GM18505 (cell line): ENCODE data around the gene CAT.

ENCODE experiments used
- ATAC-seq: cut with Tn5 transposase; IDR thresholded peaks from one replicate; pipeline ENCODE4 v1.9.1; 2021; ENCODE audit not compliant: unreplicated experiment
- POLR2A ChIP-seq: IDR thresholded peaks from 4 replicates; pipeline ENCODE4 v1.6.1; 2011; ENCODE audit warnings: borderline replicate concordance; ENCODE audit not compliant: insufficient read depth, insufficient read length; ENCODE audit errors: extremely low read depth

CAT gene

DNA sequence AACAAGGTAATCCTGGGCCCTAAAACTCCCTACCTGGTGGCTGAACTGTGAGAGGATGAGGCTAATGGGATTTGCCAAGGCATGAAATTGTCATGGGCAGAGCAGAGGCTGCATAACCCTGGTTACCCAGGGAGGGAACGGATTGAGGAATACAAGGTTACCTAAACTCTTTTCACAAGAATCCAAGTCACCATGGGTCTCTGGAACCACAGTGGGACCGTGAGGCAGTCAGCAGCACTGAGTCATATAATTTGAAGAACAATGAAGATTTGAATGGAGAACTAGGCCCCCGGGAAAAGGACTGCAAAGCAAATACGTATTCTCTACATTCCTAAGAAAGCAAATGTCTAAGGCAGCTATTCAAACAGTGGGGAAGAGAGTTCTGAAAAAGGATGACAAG, 19.8 kb downstream of the CAT start:
- no peak for TF ChIP-seq POLR2A
- ATAC-seq: no peak

DNA sequence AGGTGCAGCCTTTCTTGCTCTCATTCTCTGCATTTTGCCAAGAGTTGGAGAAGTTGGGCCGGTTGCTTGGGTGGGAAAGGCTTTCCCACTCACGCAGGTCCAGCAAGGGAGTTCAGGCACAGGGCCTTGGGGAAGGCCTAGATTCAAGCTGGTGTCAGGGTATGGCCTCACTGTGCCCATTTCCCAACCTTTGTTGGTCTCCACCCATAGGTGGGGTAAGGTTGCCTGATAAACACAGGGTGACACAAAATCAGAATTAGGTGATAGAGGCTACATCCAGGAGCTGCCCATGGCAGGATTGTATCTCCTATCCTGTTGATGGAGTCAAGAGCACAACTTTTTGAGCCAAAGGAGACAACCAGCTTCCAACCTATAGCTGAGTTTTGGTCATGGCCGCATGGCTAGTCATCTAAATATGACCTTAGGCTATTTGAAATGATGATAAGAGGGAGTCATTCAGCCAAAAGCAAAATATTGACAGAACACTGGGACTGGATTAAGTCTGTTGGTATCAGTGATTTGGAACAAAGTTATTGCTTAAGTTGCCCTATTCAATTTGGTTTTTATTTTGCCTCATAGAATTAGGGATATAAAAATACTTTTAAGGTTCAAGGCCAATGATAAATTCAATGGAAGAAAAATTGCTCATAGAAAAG, 20.9 kb downstream of the CAT start:
- ATAC-seq: no peak
- no peak for TF ChIP-seq POLR2A

DNA sequence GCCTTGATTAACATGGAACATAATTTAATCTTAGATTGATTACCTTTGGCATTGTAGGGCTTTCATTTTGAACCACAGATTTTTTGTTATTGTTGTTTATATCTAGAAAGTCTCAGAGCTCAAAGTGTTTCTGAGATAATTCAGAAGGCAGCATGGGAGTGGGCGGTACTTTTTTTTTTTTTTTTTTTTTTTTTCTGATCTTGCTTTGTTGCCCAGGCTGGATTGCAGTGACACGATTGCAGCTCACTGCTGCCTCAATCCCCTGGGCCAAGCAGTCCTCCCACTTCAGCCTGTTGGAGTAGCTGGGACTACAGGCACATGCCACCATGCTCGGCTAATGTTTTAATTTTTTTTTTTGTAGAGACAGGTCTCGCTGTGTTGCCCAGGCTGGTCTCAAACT, 21.5 kb downstream of the CAT start:
- TF ChIP-seq POLR2A: no peak
- ATAC-seq: no peak

DNA sequence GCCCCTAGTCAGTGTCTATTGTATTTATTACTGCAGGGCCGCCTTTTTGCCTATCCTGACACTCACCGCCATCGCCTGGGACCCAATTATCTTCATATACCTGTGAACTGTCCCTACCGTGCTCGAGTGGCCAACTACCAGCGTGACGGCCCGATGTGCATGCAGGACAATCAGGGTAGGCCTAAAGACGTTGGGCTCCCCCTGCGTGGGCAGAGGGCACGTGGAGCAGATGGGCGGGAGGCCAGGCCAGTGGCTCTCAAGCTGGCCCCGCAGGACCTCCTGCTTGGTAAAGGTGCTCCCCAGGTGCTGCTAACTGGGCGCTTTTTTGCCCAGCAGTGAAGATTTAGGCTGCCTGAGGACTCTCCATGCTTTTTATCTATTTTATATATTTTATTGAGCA, 22.5 kb downstream of the CAT start:
- no peak for TF ChIP-seq POLR2A
- ATAC-seq: no peak

DNA sequence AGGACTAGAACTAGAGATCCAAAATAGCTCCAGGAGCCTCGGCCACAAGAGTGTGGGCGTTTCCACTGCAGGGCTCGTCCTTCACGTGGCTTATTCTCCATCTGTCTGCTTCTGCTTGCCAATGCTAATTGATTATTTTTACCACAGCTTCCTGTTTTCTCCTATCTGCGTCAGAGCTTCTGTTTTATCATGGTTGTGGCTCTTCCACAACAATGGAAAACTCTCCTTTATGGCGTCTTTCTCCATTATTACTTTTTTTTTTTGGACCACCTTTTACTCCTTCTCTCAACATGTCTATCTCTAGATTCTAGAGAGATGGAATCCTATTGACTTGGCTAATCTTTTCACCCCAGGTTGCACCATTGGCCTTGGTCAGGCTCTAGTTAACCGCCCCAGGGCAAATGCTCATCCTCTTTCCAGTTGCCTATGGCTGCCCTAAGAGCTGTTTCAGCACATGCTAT, 25.9 kb downstream of the CAT start:
- ATAC-seq: no peak

DNA sequence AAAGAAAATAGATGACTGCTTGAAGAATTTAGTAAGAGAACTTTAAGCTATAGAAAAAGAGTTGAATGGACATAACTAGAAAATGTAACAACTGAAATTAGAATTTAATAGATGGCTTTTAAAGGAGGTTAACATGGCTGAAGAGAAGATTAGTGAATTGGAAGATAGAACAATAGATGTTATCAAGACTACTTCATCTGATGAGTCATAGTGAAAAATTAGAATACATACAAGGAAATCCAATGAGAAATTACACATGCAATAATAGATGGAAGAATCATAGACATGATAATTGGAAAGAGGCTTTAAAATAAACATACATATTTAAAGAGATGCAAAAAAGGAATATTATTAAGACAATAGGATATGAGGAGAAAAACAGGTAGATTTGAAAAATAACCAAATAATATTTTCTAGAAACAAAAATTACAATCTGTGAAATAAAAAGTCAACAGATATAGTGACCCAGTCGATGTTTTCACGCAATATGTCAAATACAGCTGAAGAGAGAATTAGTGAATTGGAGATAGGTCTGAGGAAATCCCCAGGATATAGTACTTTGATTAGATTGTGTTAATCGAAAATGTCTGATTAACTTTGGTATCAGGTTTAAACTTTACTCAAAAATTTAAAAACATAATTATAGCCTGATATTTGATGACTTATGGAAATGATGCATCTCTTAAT, 28.2 kb downstream of the CAT start:
- no peak for ATAC-seq
- no peak for TF ChIP-seq POLR2A

More for the DNA sequence above, 25.9 kb downstream of the CAT start:
- TF ChIP-seq POLR2A: no peak

DNA sequence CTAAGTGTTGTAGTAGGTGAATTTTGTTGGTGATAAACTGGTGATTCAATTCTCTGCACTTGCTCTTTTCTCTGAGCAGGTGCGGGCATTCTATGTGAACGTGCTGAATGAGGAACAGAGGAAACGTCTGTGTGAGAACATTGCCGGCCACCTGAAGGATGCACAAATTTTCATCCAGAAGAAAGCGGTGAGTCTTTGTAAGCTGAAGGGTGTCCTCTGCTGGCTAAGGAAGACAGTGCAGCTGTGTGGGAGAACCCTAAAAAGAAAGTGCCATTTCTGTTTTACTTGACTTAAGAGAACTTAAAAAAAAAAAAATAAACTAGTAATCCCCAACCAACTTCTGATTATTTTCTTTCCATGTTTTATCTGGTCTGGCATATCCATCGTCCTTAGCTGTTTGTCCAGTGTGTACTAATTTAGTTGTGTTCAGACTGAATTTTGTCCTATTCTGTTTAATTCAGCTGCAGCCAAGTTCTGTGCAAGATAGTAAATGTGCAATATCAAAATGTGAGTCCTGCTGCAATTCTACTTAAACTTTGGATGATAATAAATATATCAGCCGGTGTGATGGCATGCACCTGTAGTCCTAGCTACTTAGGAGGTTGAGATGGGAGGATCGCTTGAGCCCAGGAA, 29.6 kb downstream of the CAT start:
- ATAC-seq: no peak

DNA sequence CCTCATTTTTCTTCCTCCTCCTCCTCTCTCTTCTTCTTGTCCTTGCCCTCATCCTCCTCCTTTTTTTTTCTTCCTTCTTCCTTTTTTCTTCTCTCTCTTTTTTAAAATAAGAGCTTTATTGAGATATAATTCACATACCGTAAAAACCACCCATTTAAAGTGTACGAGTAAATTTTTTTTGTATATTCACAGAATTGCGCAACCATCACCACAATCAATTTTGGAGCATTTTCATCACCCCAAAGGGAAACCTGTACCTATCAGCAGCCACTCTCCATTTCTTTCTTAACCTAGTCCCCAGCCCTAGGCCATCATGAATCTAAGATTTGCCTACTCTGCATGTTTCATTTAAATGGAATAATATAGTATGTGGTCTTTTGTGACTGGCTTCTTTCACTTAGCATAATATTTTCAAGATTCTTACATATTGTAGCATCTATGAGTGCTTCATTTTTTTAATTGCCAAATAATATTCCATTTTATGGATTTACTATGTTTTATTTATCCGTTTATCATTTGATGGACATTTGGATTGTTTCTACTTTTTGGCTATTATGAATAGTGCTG, 35.0 kb downstream of the CAT start:
- no peak for TF ChIP-seq POLR2A
- no peak for ATAC-seq

More for the DNA sequence above, 29.6 kb downstream of the CAT start:
- no peak for TF ChIP-seq POLR2A

DNA sequence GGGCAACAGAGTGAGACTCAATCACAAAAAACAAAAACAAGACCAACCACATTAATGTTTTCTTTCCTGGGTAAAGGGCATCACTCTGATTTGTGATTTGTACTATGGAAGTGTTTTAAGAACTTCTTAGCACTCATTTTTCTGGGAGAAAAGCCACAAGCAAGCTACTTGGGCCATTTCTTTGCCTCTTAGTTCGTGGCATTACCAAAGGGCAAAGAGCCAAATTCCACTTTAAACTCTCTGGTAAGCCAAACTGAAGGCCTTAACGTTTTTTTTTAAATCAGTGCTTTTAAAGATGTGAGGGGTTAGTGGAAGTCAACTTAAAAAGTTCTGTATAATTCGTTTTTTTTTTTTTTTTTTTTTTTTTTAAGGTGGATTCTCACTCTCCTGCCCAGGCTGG, 36.9 kb downstream of the CAT start:
- no peak for ATAC-seq
- no peak for TF ChIP-seq POLR2A

DNA sequence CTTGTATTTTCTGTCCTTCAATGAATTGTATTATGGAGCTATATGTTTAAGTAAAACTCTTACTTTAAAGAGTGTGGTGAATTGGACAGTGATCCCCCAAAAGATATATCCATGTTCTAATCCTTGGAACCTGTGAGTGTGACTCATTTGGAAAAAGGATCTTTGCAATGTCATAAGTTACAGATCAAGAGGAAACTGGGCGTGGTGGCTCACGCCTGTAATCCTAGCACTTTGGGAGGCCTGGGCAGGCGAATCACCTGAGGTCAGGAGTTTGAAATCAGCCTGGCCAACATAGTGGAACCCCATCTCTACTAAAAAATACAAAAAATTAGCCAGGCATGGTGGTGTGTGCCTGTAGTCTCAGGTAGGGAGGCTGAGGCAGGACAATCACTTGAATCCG, 38.1 kb downstream of the CAT start:
- no peak for TF ChIP-seq POLR2A
- no peak for ATAC-seq

DNA sequence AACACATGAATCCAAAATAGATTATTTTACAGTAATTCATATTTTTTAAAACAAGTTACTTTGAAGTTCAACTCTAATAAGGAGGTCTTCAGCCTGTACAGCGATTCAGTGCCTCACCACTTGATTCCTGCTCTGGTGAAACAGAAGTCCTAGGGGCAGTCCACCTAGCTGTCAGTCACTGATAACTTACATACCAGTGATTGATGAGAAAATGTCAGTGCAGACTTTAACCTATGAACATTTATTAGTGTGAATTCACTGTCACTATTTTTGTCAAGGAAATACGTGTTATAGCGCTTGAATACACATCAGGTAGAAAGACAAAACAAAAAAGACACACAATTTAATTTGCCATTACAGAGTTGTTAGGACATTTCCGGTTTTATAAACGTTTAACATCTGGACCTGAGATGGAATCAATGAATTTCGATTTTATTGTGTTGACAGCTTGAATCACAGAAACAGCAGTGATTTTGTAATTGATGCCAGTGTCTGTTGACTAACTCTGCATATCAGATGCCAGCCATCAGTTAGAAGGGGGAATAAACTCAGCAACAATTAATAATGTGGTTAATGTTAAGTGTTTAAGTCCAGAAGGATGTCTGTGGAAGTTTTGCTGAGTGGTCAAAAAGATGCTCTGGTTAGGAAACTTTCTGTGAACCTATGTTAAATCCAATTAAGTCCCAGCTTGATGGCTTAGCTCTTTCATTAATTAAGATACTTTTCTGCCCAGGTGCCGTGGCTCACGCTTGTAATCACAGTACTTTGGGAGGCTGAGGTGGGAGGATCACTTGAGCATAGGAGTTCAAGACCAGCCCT, 40.3 kb downstream of the CAT start:
- no peak for TF ChIP-seq POLR2A
- no peak for ATAC-seq

DNA sequence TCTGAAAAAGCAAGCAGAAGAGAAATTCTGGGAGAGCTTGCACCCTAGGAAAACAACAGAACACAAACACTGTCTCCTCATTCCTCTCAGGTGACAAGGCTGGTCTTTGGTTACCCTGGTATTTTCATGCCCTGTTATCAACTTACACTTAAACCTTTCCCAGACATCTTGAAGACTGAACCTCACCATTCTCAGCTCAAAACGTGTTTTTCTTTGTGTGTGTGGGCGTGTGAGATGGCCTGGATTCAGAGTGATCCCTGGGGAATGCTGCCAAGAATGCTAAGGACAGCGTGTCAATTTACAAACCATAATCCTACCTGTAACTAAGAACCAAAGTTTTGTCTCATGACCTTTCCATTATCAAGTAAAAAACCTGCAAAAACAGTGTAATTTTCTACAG, 41.6 kb downstream of the CAT start:
- TF ChIP-seq POLR2A: no peak
- no peak for ATAC-seq

DNA sequence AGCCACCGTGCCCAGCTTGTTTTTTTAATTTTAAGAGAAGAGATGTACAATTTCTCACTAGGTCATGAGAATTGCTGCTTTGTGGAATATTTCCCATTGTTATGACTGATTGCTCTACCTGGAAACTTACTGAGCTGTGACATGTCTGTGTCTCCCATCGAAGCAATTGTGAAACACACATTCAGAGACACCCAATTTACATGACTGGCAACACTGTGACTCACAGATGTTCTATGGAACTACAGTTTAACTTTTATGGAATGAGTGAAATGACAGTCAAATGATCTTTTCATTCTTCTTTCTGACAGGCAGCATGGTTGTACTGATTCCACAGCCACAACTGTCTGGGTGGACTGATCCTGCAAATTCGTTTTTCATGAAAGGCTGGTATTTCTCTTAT, 42.6 kb downstream of the CAT start:
- no peak for ATAC-seq
- no peak for TF ChIP-seq POLR2A
